ENCODE data around the gene RPL27.

Gene RPL27

GRCh38 chr17:43021741-43022512, 23.7 kb downstream of the RPL27 start, which contains the start of gene VAT1:
Gene VAT1 (minus strand): TSS chr17:43022385. CDS start chr17:43022322, 63 bp downstream.
- DNase-seq: peak; percentile 51

GRCh38 chr17:43024407-43025289, 26.4 kb downstream of the RPL27 start, which contains the start of gene RND2:
Gene RND2 (plus strand): TSS chr17:43025231. CDS start chr17:43025348, 117 bp downstream.
- peak; percentile 79 for DNase-seq

- DNase-seq: no peak
Measured at GRCh38 chr17:43025290-43025657, 27.1 kb downstream of the RPL27 start.

GRCh38 chr17:43025766-43026537, 27.7 kb downstream of the RPL27 start:
- no peak for DNase-seq

GRCh38 chr17:43026595-43026994, 28.4 kb downstream of the RPL27 start:
- no peak for DNase-seq

- DNase-seq: no peak
Measured at GRCh38 chr17:43027091-43028032, 29.1 kb downstream of the RPL27 start.

- DNase-seq: no peak
Measured at GRCh38 chr17:43028221-43028861, 30.1 kb downstream of the RPL27 start.

GRCh38 chr17:43030137-43030767, 32.0 kb downstream of the RPL27 start:
- DNase-seq: no peak

GRCh38 chr17:43031666-43032065, 33.4 kb downstream of the RPL27 start:
- no peak for DNase-seq

- no peak for DNase-seq
Measured at GRCh38 chr17:43033948-43034881, 36.0 kb downstream of the RPL27 start.

GRCh38 chr17:43034894-43035293, 36.7 kb downstream of the RPL27 start:
- DNase-seq: no peak

GRCh38 chr17:43039646-43040045, 41.4 kb downstream of the RPL27 start:
- no peak for DNase-seq

- no peak for DNase-seq
Measured at GRCh38 chr17:43040655-43041054, 42.4 kb downstream of the RPL27 start.

GRCh38 chr17:43042025-43042628, 43.9 kb downstream of the RPL27 start:
- DNase-seq: no peak

GRCh38 chr17:43043307-43043706, 45.1 kb downstream of the RPL27 start:
- DNase-seq: no peak

- no peak for DNase-seq
Measured at GRCh38 chr17:43044024-43044423, 45.8 kb downstream of the RPL27 start.

- DNase-seq: no peak
Measured at GRCh38 chr17:43051969-43052368, 53.8 kb downstream of the RPL27 start.
